SU-DHL-6 (cell line): ENCODE measurements around the gene PGGHG.

Experiments
- H2AFZ ChIP-seq: fragments of 200-600 bp; sonication (generic); 2 replicates; pipeline ENCODE4 v1.6.1; 2014; ENCODE audit warnings: low read depth, mild to moderate bottlenecking, moderate library complexity, mixed read lengths, antibody characterized with exemption, low read length; ENCODE audit not compliant: severe bottlenecking
- H3F3A ChIP-seq: fragments of 200-600 bp; shearing (Covaris generic); 2 replicates; pipeline ENCODE4 v1.6.0; 2016; ENCODE audit warnings: antibody characterized with exemption, mild to moderate bottlenecking; ENCODE audit not compliant: insufficient read depth
- H3K27ac ChIP-seq: fragments of 200-600 bp; sonication (generic); 2 replicates; pipeline ENCODE4 v1.5.1; 2016; ENCODE audit warnings: low read depth, mild to moderate bottlenecking, low read length, moderate library complexity, mixed read lengths
- H3K27me3 ChIP-seq: fragments of 200-600 bp; sonication (generic), shearing (Covaris generic); 2 replicates; pipeline ENCODE4 v1.6.0; 2014; ENCODE audit warnings: mild to moderate bottlenecking, low read length
- H3K36me3 ChIP-seq: fragments of 200-600 bp; sonication (generic); 2 replicates; pipeline ENCODE4 v1.6.1; 2014; ENCODE audit warnings: mild to moderate bottlenecking, low read length, mixed read lengths
- H3K4me2 ChIP-seq: fragments of 300-600, 200-600 bp; shearing (Covaris generic), sonication (generic); 2 replicates; pipeline ENCODE4 v1.6.0; 2014; ENCODE audit warnings: low read length, low read depth, mild to moderate bottlenecking; ENCODE audit not compliant: poor library complexity, severe bottlenecking
- H3K4me3 ChIP-seq: fragments of 200-600 bp; sonication (generic); 2 replicates; pipeline ENCODE4 v1.5.1; 2014; ENCODE audit warnings: antibody characterized with exemption, low read length, mild to moderate bottlenecking, mixed read lengths; ENCODE audit not compliant: insufficient read depth, poor library complexity, severe bottlenecking
- H3K79me2 ChIP-seq: fragments of 200-600 bp; sonication (generic); 2 replicates; pipeline ENCODE4 v1.6.1; 2014; ENCODE audit warnings: mild to moderate bottlenecking, low read length, moderate library complexity; ENCODE audit not compliant: insufficient read depth
- H3K9ac ChIP-seq: fragments of 200-600 bp; sonication (generic); 2 replicates; pipeline ENCODE4 v1.7.0; 2014; ENCODE audit warnings: mild to moderate bottlenecking, low read length
- H3K9me2 ChIP-seq: fragments of 200-600 bp; sonication (generic); replicated peaks from 2 replicates; pipeline ENCODE4 v1.6.1; 2014; ENCODE audit warnings: low read length; ENCODE audit not compliant: insufficient read depth
- H3K9me3 ChIP-seq: fragments of 200-600 bp; sonication (generic); 2 replicates; pipeline ENCODE4 v1.6.1; 2014; ENCODE audit warnings: low read length, mixed read lengths; ENCODE audit not compliant: insufficient read depth
- H4K20me1 ChIP-seq: fragments of 200-600 bp; sonication (generic); 2 replicates; pipeline ENCODE4 v1.6.1; 2014; ENCODE audit warnings: low read depth, mild to moderate bottlenecking, antibody characterized with exemption, low read length, moderate library complexity, mixed read lengths
- CTCF ChIP-seq: fragments of 200-600 bp; sonication (generic); IDR thresholded peaks from one replicate; pipeline ENCODE4 v1.5.1; 2017; ENCODE audit warnings: antibody characterized with exemption, mild to moderate bottlenecking, low read length, moderate library complexity; ENCODE audit not compliant: insufficient read depth, poor library complexity, severe bottlenecking
- EZH2phosphoT487 ChIP-seq: fragments of 200-600 bp; sonication (generic), shearing (Covaris generic); conservative IDR thresholded peaks from 2 replicates; pipeline ENCODE4 v1.6.1; 2018; ENCODE audit warnings: mild to moderate bottlenecking, antibody characterized with exemption, low read length, moderate library complexity, mixed read lengths

PGGHG gene

DNA sequence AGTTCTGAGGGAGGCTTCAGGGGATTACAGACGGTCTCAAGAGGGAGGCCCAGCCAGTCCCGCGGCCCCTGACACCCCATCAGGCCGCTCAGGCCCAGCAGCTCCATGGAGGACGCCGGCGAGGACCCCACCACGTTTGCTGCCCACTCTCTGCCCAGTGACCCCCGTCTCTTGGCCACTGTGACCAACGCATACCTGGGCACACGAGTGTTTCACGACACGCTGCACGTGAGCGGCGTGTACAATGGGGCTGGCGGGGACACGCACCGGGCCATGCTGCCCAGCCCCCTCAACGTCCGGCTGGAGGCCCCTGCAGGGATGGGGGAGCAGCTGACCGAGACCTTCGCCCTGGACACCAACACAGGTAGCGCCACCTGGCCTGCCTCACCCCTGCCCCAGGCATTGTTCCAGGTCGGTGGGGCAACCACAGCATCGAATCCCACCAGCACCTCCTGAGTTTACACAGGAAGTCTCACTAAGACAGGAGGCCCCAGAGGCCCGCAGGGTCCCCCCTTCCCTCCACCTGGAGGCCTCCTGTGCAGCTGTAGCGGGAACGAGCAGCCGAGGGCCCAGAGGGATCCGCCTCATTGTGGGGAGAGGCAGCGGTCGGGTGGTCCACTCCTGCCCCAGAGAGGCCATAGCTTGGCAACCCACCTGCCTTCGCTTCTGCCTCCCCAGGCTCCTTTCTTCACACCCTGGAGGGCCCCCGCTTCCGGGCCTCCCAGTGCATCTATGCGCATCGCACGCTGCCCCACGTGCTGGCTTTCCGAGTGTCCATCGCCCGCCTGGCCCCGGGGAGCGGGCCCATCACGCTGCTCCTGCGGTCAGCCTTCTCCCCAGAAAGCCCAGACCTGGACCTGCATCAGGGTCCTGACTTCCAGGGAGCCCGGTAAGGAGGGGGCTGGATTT lies 1.0 kb downstream of the PGGHG start:
- Histone ChIP-seq H3K27ac (no peak overlapping the region), H3K9me2 (no peaks in the 10 kb centered on the region), H3F3A (no peaks in the 10 kb centered on the region), H3K4me2 (peak overlapping the region; percentile 90), H3K9ac (peak overlapping the region; percentile 61; the same call in 1 of the 2 replicates), H3K4me3 (peak overlapping the region; percentile 31), H3K27me3 (no peaks in the 10 kb centered on the region), H2AFZ (no peak overlapping the region), H3K79me2 (no peaks in the 10 kb centered on the region), H3K9me3 (no peaks in the 10 kb centered on the region), H4K20me1 (no peaks in the 10 kb centered on the region), H3K36me3 (no peaks in the 10 kb centered on the region)
- TF ChIP-seq CTCF: no peak
- no peak for TF ChIP-seq EZH2phosphoT487

DNA sequence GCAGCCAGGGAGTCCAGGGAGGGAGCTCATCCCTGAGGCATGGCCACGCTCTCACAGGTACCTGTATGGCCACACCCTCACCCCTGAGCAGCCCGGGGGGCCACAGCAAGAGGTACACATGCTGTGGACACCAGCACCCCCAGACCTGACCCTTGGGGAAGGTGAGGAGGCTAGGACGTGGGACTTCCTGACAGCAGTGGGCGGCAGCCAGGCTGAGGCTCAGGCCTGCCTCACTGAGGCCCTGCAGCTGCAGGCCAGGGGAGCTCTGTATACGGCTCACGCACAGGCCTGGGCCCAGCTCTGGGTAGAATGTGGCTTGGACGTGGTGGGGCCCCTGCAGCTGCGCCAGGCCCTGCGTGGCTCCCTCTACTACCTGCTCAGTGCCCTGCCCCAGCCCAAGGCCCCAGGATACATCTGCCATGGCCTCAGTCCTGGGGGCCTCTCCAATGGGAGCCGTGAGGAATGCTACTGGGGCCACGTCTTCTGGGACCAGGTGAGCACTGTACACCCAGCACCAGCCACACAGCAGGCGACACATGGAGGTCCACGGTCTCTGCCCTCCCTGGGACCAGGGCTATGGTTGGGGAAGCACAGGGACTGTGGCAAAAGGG lies 1.8 kb downstream of the PGGHG start:
- TF ChIP-seq EZH2phosphoT487 (no peak), CTCF (no peak)

GRCh38 chr11:291281-292210 lies 2.6 kb downstream of the PGGHG start:
- Histone ChIP-seq H3K27ac (no peak overlapping the region), H3K9ac (no peak overlapping the region), H3F3A (no peaks in the 10 kb centered on the region), H3K4me3 (no peak overlapping the region), H3K36me3 (no peaks in the 10 kb centered on the region), H3K9me3 (no peaks in the 10 kb centered on the region), H3K27me3 (no peaks in the 10 kb centered on the region), H3K9me2 (no peaks in the 10 kb centered on the region), H4K20me1 (no peaks in the 10 kb centered on the region), H3K79me2 (no peaks in the 10 kb centered on the region), H2AFZ (no peak overlapping the region), H3K4me2 (no peak overlapping the region)
- no peak for TF ChIP-seq EZH2phosphoT487
- no peak for TF ChIP-seq CTCF

More for the DNA sequence above, 1.8 kb downstream of the PGGHG start:
- Histone ChIP-seq H3K9me3 (no peaks in the 10 kb centered on the region), H3K9me2 (no peaks in the 10 kb centered on the region), H3K4me3 (no peak overlapping the region), H3K4me2 (no peak overlapping the region), H3K9ac (no peak overlapping the region), H3K79me2 (no peaks in the 10 kb centered on the region), H3F3A (no peaks in the 10 kb centered on the region), H3K27ac (no peak overlapping the region), H2AFZ (no peak overlapping the region), H4K20me1 (no peaks in the 10 kb centered on the region), H3K27me3 (no peaks in the 10 kb centered on the region), H3K36me3 (no peaks in the 10 kb centered on the region)
